Activated T-cell treated with anti-CD3 and anti-CD28 coated beads for 48 hours (primary cell): ENCODE data around the gene KIAA1755.

Experiments used
- DNase-seq: peaks from one replicate; pipeline ENCODE4 v3.0.0-alpha.2; 2020; ENCODE audit warnings: low read depth

Gene KIAA1755, protein sequence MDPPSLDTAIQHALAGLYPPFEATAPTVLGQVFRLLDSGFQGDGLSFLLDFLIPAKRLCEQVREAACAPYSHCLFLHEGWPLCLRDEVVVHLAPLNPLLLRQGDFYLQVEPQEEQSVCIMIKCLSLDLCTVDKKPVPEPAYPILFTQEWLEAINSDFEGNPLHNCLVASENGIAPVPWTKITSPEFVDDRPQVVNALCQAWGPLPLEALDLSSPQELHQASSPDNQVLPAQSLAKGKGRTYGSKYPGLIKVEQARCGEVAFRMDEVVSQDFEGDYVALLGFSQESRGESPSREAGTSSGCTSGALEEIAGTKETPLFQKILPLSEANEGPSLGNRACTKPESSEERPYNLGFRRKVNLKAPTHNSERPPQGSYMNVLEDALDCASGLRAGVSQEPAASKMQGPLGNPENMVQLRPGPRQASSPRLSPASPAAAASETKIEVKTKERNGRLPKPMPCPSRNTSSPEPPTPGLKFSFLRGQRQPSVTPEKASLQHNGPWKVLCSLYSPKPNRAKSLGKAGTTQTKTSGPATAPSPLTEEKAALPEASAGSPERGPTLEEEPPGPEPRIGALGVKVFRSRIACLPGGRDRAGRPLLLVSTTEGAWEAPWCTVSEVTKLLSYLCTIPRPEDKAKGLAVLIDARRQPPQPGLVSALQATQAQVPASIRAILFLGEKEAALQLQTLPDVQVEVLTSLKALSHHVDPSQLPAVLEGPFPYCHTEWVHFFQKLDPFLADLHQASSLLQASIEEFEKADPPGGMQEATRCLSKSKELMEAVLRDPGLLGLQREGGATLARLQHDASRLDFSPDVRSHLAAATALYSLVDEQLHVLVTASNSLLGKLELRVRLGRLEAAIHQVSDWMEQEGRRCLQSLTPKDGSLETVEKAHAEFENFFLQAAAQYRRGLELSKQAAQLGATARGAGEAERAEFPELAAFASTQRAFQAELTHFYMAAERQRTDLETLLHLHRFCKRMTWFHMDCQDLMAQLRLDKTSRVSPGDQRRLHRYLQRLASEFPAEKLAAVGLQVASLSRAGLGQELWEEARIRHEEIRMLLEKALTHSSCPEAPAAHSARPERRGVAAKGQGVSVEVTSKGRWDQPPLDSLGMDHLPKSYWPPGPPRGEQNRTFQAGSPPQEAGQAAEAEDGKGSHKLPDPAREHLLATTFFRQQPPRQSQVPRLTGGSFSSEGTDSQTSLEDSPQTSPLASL

GRCh38 chr20:38260378-38261053 lies at the start of gene KIAA1755:
TSS of gene KIAA1755 (minus strand) at chr20:38260735. CDS start at chr20:38260500, 235 bp downstream.
- DNase-seq = no peak

- no peak for DNase-seq
Measured at GRCh38 chr20:38308447-38308846, 47.9 kb upstream of the KIAA1755 start.

DNA sequence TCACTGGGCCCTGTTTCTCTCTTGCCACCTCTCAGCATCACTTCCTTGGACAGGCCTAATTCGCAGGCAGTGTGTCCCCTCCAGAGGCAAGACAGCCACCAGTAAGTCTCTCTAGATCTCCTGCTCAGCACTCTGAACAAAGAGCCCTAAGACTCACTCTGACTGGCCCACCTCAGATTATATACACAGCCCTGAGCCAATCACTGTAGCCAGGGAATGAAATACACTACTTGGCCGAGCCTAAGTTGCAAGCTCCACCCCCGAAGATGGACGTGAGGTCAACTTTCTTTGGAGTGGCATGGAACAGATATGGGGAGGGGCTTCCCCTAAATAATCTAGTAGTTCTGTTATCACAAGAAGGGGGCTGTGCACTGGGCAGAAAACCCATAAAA lies 47.5 kb upstream of the KIAA1755 start:
- DNase-seq = no peak

- no peak for DNase-seq
Measured at GRCh38 chr20:38307371-38308046, 47.0 kb upstream of the KIAA1755 start.

- no peak for DNase-seq
Measured at GRCh38 chr20:38306379-38306778, 45.8 kb upstream of the KIAA1755 start.

- no peak for DNase-seq
Measured at GRCh38 chr20:38305541-38305940, 45.0 kb upstream of the KIAA1755 start.

GRCh38 chr20:38304845-38305447 lies 44.4 kb upstream of the KIAA1755 start:
- peak; percentile 23 for DNase-seq

DNA sequence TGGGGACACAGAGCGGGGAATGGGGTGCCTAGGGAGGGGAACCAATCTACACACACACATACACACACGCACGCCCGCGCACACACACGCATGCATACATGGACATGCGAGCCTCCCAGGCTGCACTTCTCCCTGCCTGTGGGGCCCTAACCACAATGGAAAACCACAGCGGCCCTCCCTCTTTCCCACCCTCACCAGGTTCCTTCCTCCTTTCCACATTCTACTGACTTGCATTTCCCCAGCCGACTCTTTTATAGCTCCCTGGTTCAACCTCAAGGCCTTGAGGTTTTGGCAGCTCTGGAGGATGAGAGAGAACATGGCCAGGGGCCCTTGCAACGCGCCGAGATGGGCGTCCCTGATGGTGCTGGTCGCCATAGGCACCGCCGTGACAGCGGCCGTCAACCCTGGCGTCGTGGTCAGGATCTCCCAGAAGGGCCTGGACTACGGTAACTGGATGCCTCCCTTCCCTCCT lies 43.4 kb upstream of the KIAA1755 start, which contains the start of gene BPI:
TSS of gene BPI (plus strand) at position 249 of the 472 bp plus-strand sequence. CDS start at position 317, 68 bp downstream.
- DNase-seq = no peak

DNA sequence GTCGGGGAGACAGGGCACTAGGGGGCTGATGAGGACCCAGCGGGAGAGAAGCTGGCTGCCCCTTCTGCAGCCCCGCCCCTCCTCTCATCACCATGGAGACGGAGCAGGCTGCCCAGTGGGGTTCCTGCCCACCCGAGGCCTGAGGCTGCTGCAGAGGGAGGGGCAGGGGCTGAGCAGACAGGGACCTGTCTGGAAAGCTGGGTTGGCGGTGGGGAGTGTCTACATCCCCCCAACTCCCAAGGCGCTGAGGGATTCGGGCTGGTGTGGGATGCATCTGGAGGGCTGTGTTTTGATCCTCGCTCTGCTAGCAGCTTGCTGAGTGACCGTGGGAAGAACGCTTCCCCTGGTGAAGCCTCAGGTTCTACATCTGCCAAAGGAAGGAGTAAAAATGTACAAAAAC lies 42.3 kb upstream of the KIAA1755 start:
- no peak for DNase-seq

DNA sequence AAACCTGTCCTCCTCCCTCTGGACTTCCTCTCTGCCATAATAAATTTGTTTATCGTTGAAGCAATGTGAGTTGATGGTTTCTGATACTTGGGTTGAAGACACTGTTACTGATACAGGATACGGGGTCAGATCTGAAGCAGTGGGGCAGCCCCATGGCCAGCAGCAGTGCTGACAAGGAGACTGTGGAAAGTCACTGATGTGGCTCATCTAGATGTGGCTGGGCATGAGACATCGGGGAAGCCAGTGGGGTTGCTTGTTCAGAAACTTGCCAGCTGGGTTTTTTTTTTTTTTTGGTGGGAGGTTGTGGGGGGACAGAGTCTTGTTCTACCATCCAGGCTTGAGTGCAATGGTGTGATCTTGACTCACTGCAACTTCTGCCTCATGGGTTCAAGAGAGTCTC lies 40.8 kb upstream of the KIAA1755 start:
- no peak for DNase-seq

DNA sequence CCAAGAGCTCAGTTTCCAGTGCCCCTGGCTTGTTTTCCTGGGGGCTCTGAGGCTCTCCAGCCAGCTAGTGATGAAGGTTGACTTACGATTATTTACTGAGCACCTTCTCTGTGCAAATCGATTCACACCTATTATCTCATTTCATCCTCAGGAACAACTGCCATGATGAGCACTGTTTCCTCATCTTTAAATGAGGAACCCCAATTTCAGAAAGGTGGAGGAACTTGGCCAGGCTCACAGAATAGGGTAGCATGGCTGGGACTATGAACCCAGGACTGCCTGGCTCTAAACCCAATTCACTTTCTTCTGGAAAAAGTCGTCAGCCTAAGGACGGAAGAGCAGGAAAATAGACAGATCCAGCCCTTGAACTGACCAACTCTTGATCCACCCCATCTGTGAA lies 39.9 kb upstream of the KIAA1755 start:
- DNase-seq = no peak

- no peak for DNase-seq
Measured at GRCh38 chr20:38299963-38300362, 39.4 kb upstream of the KIAA1755 start.

DNA sequence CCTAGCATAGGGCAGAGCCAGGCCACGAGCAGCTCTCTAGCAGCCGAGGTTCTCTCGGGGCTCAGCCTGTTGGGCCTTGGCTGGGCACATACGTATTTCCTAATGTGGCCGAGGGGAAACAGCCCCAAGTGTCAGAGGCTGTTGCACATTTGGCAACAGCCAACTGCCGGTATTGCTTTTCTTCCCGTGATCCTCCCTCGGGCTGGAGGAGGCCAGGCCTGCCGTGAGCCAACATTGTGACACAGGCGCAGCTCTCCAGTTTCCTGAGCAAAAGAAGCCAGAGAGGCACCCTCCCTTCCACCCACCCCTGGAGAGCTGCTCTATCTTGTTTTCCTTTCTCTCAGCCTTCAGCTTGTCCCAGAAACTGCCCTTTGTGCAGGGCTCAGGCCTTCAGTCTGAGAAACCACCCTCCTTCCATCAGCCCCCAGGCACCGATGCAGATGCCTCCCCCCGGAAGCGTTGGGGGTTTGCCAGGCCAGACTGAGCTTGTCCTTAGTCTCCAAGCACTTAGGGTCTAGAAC lies 38.3 kb upstream of the KIAA1755 start:
- no peak for DNase-seq

DNA sequence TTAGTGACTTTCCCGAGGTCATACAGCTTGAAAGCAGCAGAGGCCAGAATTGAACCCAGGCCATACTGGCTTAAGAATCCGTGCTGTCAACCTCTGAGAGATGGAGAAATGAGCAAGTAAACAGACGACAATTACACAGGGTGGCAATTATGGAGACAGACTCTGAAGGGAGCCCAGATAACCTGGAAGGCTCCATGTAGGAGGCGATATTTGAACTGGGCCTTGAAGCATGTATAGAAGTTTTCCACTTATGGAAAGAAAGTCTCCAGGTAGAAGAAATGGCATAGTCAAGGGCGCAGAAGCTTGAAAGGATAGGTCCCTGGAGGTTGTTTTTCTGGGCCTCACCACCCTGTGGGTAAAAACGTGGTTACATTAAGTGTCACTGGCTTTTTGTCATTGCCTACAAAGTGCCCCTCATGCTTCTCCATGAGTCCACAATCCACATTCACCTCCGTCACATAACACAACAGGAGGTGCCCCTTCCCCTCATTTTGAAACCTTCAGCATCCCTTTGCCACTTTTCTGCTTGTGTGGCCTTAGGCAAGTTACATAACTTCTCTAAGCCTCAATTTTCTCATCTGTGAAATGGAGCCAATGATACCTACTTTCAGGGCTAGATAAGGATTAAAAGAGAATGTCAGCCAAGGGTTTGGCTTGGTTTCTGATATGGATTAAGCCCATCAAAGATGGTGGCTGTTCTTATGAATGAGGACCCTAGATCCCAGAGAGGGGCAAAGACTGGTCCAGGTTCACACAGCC lies 37.6 kb upstream of the KIAA1755 start:
- DNase-seq = no peak

GRCh38 chr20:38296433-38296832 lies 35.9 kb upstream of the KIAA1755 start:
- no peak for DNase-seq

DNA sequence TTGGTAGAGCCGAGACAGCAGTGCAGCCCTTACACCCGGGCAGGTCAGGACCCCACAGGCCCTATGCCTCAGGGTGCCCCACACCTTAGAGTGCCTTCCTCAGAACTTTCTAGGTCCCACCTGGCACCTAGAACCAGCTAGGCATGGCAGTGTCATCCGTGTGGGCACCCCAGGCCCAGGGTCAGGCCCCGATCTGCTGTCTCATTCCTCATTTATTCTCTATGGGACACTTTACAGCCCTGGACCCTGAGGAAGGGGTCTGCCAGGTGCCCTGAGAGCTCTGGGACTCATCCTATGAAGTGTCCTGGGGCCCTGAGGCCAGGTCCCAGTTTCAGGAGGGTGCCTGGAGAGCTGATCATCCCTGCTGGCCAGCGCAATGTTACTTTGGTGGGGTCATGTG lies 35.3 kb upstream of the KIAA1755 start:
- no peak for DNase-seq

DNA sequence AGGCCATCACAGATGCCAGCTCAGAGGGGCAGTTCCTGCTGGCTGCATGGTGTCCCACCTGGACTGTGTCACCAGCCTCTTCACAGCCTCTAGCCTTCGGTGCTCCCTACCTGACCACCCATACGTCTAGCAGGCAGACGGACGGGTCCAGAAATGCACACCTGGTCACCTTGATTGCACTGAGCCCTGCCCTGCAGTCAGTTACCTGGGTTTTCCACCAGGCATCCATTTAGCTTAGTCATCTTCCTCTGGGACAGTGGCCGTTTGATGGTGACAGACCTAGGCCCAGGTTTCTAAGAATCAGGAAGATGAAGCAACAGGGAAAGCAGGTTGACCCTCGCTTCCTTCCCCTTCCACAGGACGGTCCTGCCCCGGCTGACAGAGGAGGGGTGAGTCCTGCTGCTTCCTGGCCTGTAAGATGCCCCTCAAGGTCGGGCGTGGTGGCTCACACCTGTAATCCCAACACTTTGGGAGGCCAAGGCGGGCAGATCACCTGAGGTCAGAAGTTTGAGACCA lies 33.6 kb upstream of the KIAA1755 start:
- no peak for DNase-seq

DNA sequence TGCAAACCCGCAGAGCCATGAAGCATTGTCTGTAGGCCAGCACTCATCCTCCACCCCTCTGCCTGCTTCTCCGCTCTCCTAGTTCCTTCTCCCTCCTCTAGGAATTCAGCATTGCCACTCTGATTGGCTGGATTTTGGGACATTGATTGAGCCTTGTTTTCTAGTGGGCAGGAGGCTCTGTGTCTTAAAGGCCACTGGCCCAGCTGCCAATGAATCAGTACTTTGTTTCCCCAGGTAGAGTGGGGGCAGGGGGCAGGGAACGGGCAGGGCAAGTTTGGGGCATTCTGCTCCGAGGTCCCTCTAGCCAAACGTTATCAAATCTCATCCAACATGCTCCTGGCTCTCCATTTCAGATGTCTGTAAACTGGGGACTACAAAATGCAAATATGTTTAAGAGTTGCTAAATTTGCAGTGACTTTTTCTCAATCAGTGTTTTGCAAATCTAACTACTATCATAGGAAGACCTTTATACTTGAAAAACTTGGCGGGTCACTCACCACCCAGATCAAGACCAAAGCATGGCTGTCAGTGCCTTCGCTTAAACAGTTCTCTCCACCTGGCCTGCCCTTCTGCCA lies 33.0 kb upstream of the KIAA1755 start:
- DNase-seq = no peak

GRCh38 chr20:38291966-38292365 lies 31.4 kb upstream of the KIAA1755 start:
- no peak for DNase-seq
